ENCODE measurements around the gene ZNF205. TPM values are rescaled to one million over a fixed set of nuclear protein-coding genes. Genes with fewer than 3 reads are reported as not detected.

The ZNF205 gene
- total and polyA plus RNA-seq, 2 of the 13 experiments (the other 11 are each of a cell fraction or from before 2014, with no cell fraction given): 5.8 to 10.2 TPM

GRCh38 chr16:3084491-3084890 is 27.9 kb upstream of the ZNF205 start:
- BruUV-seq (replicated peaks): no TSS peak
- in situ Hi-C loops (cut with HindIII; ENCODE audit: extremely low pct_ligation_motif_present, low pct_unique_long_range_greater_than_20kb): no loop called here
- no peak overlapping the region for H3K4me2 ChIP-seq (ENCODE audit: low read depth, low read length)
- peaks cover 46% of the 10 kb centered on the region for H3K4me1 ChIP-seq (ENCODE audit: insufficient read depth, low read length)
- no peaks in the 10 kb centered on the region for H3K9me3 ChIP-seq (ENCODE audit: low read length)
- H3K79me2 ChIP-seq (ENCODE audit: insufficient read depth, low read length): no peaks in the 10 kb centered on the region
- ATAC-seq: no peak
- no peak overlapping the region for H3K4me3 ChIP-seq (replicated peaks in 1 of 3; ENCODE audit: insufficient read depth in 1 of 3, low read depth in 2 of 3, low read length in 3 of 3)
- DNase-seq (ENCODE audit: low spot score): no peak
- peaks cover 2 to 5% of the 10 kb centered on the region in 2 experiments; a peak in 1 of 5 replicates for H3K27me3 ChIP-seq (ENCODE audit: control insufficient read depth in 1 of 2, insufficient read depth in 2 of 2, low read length in 2 of 2)
- H3K9ac ChIP-seq (ENCODE audit: insufficient read depth, low read depth, low read length): no peak overlapping the region
- ChIA-PET POLR2A (interaction anchor here (2.2 kb wide), 1 partner anchor 14 kb away, joined by 6 read pairs; no protein-coding TSS in a partner anchor), CTCF (ENCODE audit: low intra/inter-chr PET ratio, low total read pairs) (no interaction called here)
- no peak for FAIRE-seq
- no peak for TF ChIP-seq ZSCAN12 (CRISPR knock-in tag; IDR thresholded peaks at IDR 0.05)
- no peaks in the 10 kb centered on the region for H3K36me3 ChIP-seq (replicated peaks in 1 of 2; ENCODE audit: control insufficient read depth in 1 of 2, insufficient read depth in 2 of 2, low read length in 2 of 2)
- no peaks in the 10 kb centered on the region for H4K20me1 ChIP-seq (ENCODE audit: insufficient read depth, low read length)
- H3K27ac ChIP-seq (ENCODE audit: extremely low read length, insufficient read depth, low read length): no peak overlapping the region
- intact Hi-C loops (cut with micrococcal nuclease; ENCODE audit: unreplicated experiment): no loop called here
- WGBS (ENCODE audit: low lambda C conversion rate): 65% methylated on average over 1 of the region's 1 CpG
- H2AFZ ChIP-seq (ENCODE audit: low read length): no peak overlapping the region

GRCh38 chr16:3084969-3085670 is 27.3 kb upstream of the ZNF205 start:
- in situ Hi-C loops (cut with HindIII; ENCODE audit: extremely low pct_ligation_motif_present, low pct_unique_long_range_greater_than_20kb) (no loop called here), intact Hi-C loops (cut with micrococcal nuclease; ENCODE audit: unreplicated experiment) (no loop called here)
- BruUV-seq (replicated peaks): no TSS peak
- ATAC-seq (no peak), DNase-seq (ENCODE audit: low spot score) (no peak), FAIRE-seq (no peak)
- WGBS (ENCODE audit: low lambda C conversion rate): 79% methylated on average over 7 of the region's 7 CpGs
- Histone ChIP-seq H3K27ac (ENCODE audit: extremely low read length, insufficient read depth, low read length) (no peak overlapping the region), H3K9me3 (ENCODE audit: low read length) (no peaks in the 10 kb centered on the region), H3K4me1 (ENCODE audit: insufficient read depth, low read length) (peaks cover 46% of the 10 kb centered on the region), H3K36me3 (replicated peaks in 1 of 2; ENCODE audit: control insufficient read depth in 1 of 2, insufficient read depth in 2 of 2, low read length in 2 of 2) (no peaks in the 10 kb centered on the region), H3K79me2 (ENCODE audit: insufficient read depth, low read length) (no peaks in the 10 kb centered on the region), H2AFZ (ENCODE audit: low read length) (no peak overlapping the region), H3K9ac (ENCODE audit: insufficient read depth, low read depth, low read length) (no peak overlapping the region), H3K4me2 (ENCODE audit: low read depth, low read length) (no peak overlapping the region), H3K27me3 (ENCODE audit: control insufficient read depth in 1 of 2, insufficient read depth in 2 of 2, low read length in 2 of 2) (peaks cover under 1 to 2% of the 10 kb centered on the region in 2 experiments; a peak in 1 of 5 replicates), H3K4me3 (replicated peaks in 1 of 3; ENCODE audit: insufficient read depth in 1 of 3, low read depth in 2 of 3, low read length in 3 of 3) (no peak overlapping the region), H4K20me1 (ENCODE audit: insufficient read depth, low read length) (no peaks in the 10 kb centered on the region)
- ChIA-PET POLR2A (interaction anchor here (1.1 to 3.0 kb wide), 2 partner anchors 20 to 26 kb away, joined by 3 to 38 read pairs; partner anchors contain the start of gene IL32), CTCF (ENCODE audit: low intra/inter-chr PET ratio, low total read pairs) (no interaction called here)
- TF ChIP-seq YEATS4 (CRISPR knock-in tag; IDR thresholded peaks at IDR 0.05; ENCODE audit: borderline replicate concordance) (no peak), GMEB2 (CRISPR knock-in tag; IDR thresholded peaks at IDR 0.05; ENCODE audit: low read depth) (no peak), ZNF883 (CRISPR knock-in tag; IDR thresholded peaks at IDR 0.05; ENCODE audit: not compliant biosample characterization) (no peak), ZNF30 (CRISPR knock-in tag; IDR thresholded peaks at IDR 0.05) (no peak), ZNF598 (CRISPR knock-in tag; IDR thresholded peaks at IDR 0.05; ENCODE audit: borderline replicate concordance) (no peak), ZNF441 (CRISPR knock-in tag; IDR thresholded peaks at IDR 0.05; ENCODE audit: borderline replicate concordance) (no peak), SP140L (CRISPR knock-in tag; IDR thresholded peaks at IDR 0.05; ENCODE audit: borderline replicate concordance) (no peak), MYC (CRISPR knock-in tag; IDR thresholded peaks at IDR 0.05; ENCODE audit: borderline replicate concordance) (no peak), GATAD1 (CRISPR knock-in tag; IDR thresholded peaks at IDR 0.05) (no peak), MED13 (CRISPR knock-in tag; IDR thresholded peaks at IDR 0.05) (no peak), E2F2 (CRISPR knock-in tag; IDR thresholded peaks at IDR 0.05; ENCODE audit: borderline replicate concordance) (no peak), NFYC (CRISPR knock-in tag; IDR thresholded peaks at IDR 0.05) (no peak), MEF2D (CRISPR knock-in tag; IDR thresholded peaks at IDR 0.05) (no peak), ZNF543 (CRISPR knock-in tag; IDR thresholded peaks at IDR 0.05) (no peak), ZNF317 (CRISPR knock-in tag; IDR thresholded peaks at IDR 0.05) (no peak), RARA (CRISPR knock-in tag; IDR thresholded peaks at IDR 0.05) (no peak)

All from HepG2 (cell line).